Effector memory CD8-positive, alpha-beta T cell (primary cell): ENCODE results near the gene ANKS1B.
A peak's percentile ranks its signal among the peaks of the same experiment; 100 is the strongest.
"Not testable (repeated sequence)": the region's sequence is repeated elsewhere in the genome, so short reads cannot be mapped to it uniquely, and the experiment has no call there.

Experiments
- ATAC-seq: fragments of 150-1000 bp; cut with Tn5 transposase; replicated peaks from 2 replicates; pipeline ENCODE4 v1.10.0; 2021; ENCODE audit warnings: mild to moderate bottlenecking, moderate library complexity
- DNase-seq, 3 experiments: peaks; one replicate each; pipeline ENCODE4 v3.0.0; 2021
- H3K27ac Mint-ChIP-seq, 2 donors: one replicate each; pipeline ENCODE4 v1.8.0; 2022; ENCODE audit warnings: mild to moderate bottlenecking in 2 of 2, mixed read lengths in 2 of 2, moderate library complexity in 2 of 2
- H3K27me3 Mint-ChIP-seq, 2 donors: one replicate each; pipeline ENCODE4 v1.8.0; 2022; ENCODE audit warnings: mixed read lengths in 2 of 2
- H3K36me3 Mint-ChIP-seq: one replicate; pipeline ENCODE4 v1.8.0; 2022; ENCODE audit warnings: mild to moderate bottlenecking, moderate library complexity, mixed read lengths; ENCODE audit not compliant: insufficient read depth
- H3K4me1 Mint-ChIP-seq, 2 donors: one replicate each; pipeline ENCODE4 v1.8.0; 2022; ENCODE audit warnings: low read depth in 2 of 2, mixed read lengths in 2 of 2
- H3K4me3 Mint-ChIP-seq, 2 donors: one replicate each; pipeline ENCODE4 v1.8.0; 2022; ENCODE audit warnings: mild to moderate bottlenecking in 2 of 2, mixed read lengths in 2 of 2, moderate library complexity in 2 of 2
- H3K9me3 Mint-ChIP-seq, 2 donors: one replicate each; pipeline ENCODE4 v1.8.0; 2022; ENCODE audit warnings: mixed read lengths in 2 of 2

ANKS1B gene

GRCh38 chr12:99596762-99597161, 388.0 kb downstream of the ANKS1B start:
- Mint-ChIP-seq H3K27me3 (no peaks in the 10 kb centered on the region), H3K36me3 (no peaks in the 10 kb centered on the region), H3K27ac (no peak overlapping the region), H3K4me1 (no peaks in the 10 kb centered on the region), H3K4me3 (no peak overlapping the region), H3K9me3 (peaks cover 5 to 9% of the 10 kb centered on the region in 2 donors)
- ATAC-seq, result no peak
- DNase-seq, result no peak

- H3K4me3 Mint-ChIP-seq, H3K4me1 Mint-ChIP-seq, DNase-seq, ATAC-seq, H3K27ac Mint-ChIP-seq, H3K36me3 Mint-ChIP-seq, H3K27me3 Mint-ChIP-seq: not testable (repeated sequence)
- peaks cover 4 to 14% of the 10 kb centered on the region in 2 donors for H3K9me3 Mint-ChIP-seq
Observed at GRCh38 chr12:99577125-99577524, 407.6 kb downstream of the ANKS1B start.

GRCh38 chr12:99573980-99574379, 410.8 kb downstream of the ANKS1B start:
- DNase-seq, result no peak
- peaks cover 7 to 10% of the 10 kb centered on the region in 2 donors for H3K9me3 Mint-ChIP-seq
- H3K27ac Mint-ChIP-seq, result no peak overlapping the region
- H3K27me3 Mint-ChIP-seq, result no peaks in the 10 kb centered on the region
- ATAC-seq, result no peak
- no peaks in the 10 kb centered on the region for H3K4me1 Mint-ChIP-seq
- no peak overlapping the region for H3K4me3 Mint-ChIP-seq
- H3K36me3 Mint-ChIP-seq, result no peaks in the 10 kb centered on the region

- H3K36me3 Mint-ChIP-seq, result no peaks in the 10 kb centered on the region
- H3K4me1 Mint-ChIP-seq, result no peaks in the 10 kb centered on the region
- no peak for ATAC-seq
- no peaks in the 10 kb centered on the region for H3K27me3 Mint-ChIP-seq
- no peak for DNase-seq
- H3K9me3 Mint-ChIP-seq, result peaks cover 11 to 12% of the 10 kb centered on the region in 2 donors
- H3K4me3 Mint-ChIP-seq, result no peak overlapping the region
- no peak overlapping the region for H3K27ac Mint-ChIP-seq
Observed at GRCh38 chr12:99567072-99567471, 417.7 kb downstream of the ANKS1B start.

GRCh38 chr12:99558109-99558508, 426.6 kb downstream of the ANKS1B start:
- no peaks in the 10 kb centered on the region for H3K36me3 Mint-ChIP-seq
- H3K4me1 Mint-ChIP-seq, result no peaks in the 10 kb centered on the region
- ATAC-seq (no peak), DNase-seq (peak in 1 of 3 experiments; percentile 0)
- no peak overlapping the region for H3K27ac Mint-ChIP-seq
- no peaks in the 10 kb centered on the region for H3K27me3 Mint-ChIP-seq
- no peak overlapping the region for H3K4me3 Mint-ChIP-seq
- H3K9me3 Mint-ChIP-seq, result peaks cover 12 to 43% of the 10 kb centered on the region in 2 donors

- no peaks in the 10 kb centered on the region for H3K27me3 Mint-ChIP-seq
Observed at GRCh38 chr12:99553461-99553860, 431.3 kb downstream of the ANKS1B start.

GRCh38 chr12:99552022-99552421, 432.7 kb downstream of the ANKS1B start:
- H3K9me3 Mint-ChIP-seq, result peaks cover 13 to 27% of the 10 kb centered on the region in 2 donors
- DNase-seq, result no peak
- H3K4me1 Mint-ChIP-seq, result no peaks in the 10 kb centered on the region
- no peak overlapping the region for H3K27ac Mint-ChIP-seq
- no peaks in the 10 kb centered on the region for H3K36me3 Mint-ChIP-seq
- no peaks in the 10 kb centered on the region for H3K27me3 Mint-ChIP-seq
- no peak overlapping the region for H3K4me3 Mint-ChIP-seq
- no peak for ATAC-seq

More at GRCh38 chr12:99553461-99553860, 431.3 kb downstream of the ANKS1B start:
- peaks cover 21 to 39% of the 10 kb centered on the region in 2 donors for H3K9me3 Mint-ChIP-seq
- H3K27ac Mint-ChIP-seq, result no peak overlapping the region
- DNase-seq, result no peak
- no peak overlapping the region for H3K4me3 Mint-ChIP-seq
- no peaks in the 10 kb centered on the region for H3K4me1 Mint-ChIP-seq
- ATAC-seq, result no peak
- no peaks in the 10 kb centered on the region for H3K36me3 Mint-ChIP-seq

- Mint-ChIP-seq H3K4me1 (no peaks in the 10 kb centered on the region), H3K4me3 (no peak overlapping the region), H3K27ac (no peak overlapping the region), H3K27me3 (no peaks in the 10 kb centered on the region), H3K9me3 (peaks cover 13 to 22% of the 10 kb centered on the region in 2 donors), H3K36me3 (no peaks in the 10 kb centered on the region)
- no peak for DNase-seq
- no peak for ATAC-seq
Observed at GRCh38 chr12:99549651-99550050, 435.1 kb downstream of the ANKS1B start.

GRCh38 chr12:99549196-99549595, 435.5 kb downstream of the ANKS1B start:
- no peak for ATAC-seq
- H3K4me1 Mint-ChIP-seq, result no peaks in the 10 kb centered on the region

GRCh38 chr12:99544457-99544856, 440.3 kb downstream of the ANKS1B start:
- DNase-seq, result no peak
- Mint-ChIP-seq H3K9me3 (peaks cover 1 to 8% of the 10 kb centered on the region in 2 donors), H3K4me3 (no peak overlapping the region), H3K36me3 (no peaks in the 10 kb centered on the region), H3K27ac (no peak overlapping the region), H3K27me3 (no peaks in the 10 kb centered on the region), H3K4me1 (no peaks in the 10 kb centered on the region)
- ATAC-seq, result no peak

More at GRCh38 chr12:99549196-99549595, 435.5 kb downstream of the ANKS1B start:
- Mint-ChIP-seq H3K27ac (no peak overlapping the region), H3K27me3 (no peaks in the 10 kb centered on the region), H3K4me3 (no peak overlapping the region), H3K36me3 (no peaks in the 10 kb centered on the region), H3K9me3 (peaks cover 14 to 21% of the 10 kb centered on the region in 2 donors)
- DNase-seq, result no peak

- DNase-seq, result no peak
- no peaks in the 10 kb centered on the region for H3K36me3 Mint-ChIP-seq
- no peaks in the 10 kb centered on the region for H3K27me3 Mint-ChIP-seq
- ATAC-seq, result no peak
- H3K4me3 Mint-ChIP-seq, result no peak overlapping the region
- H3K9me3 Mint-ChIP-seq, result peaks cover 0 to 3% of the 10 kb centered on the region in 2 donors
- no peaks in the 10 kb centered on the region for H3K4me1 Mint-ChIP-seq
- H3K27ac Mint-ChIP-seq, result no peak overlapping the region
Observed at GRCh38 chr12:99529966-99530365, 454.8 kb downstream of the ANKS1B start.

GRCh38 chr12:99528478-99528877, 456.3 kb downstream of the ANKS1B start:
- DNase-seq (no peak), ATAC-seq (no peak)
- H3K4me3 Mint-ChIP-seq, result no peak overlapping the region
- H3K27ac Mint-ChIP-seq, result no peak overlapping the region
- no peaks in the 10 kb centered on the region for H3K4me1 Mint-ChIP-seq
- H3K36me3 Mint-ChIP-seq, result no peaks in the 10 kb centered on the region
- H3K27me3 Mint-ChIP-seq, result no peaks in the 10 kb centered on the region
- peaks cover 9% of the 10 kb centered on the region in 2 donors for H3K9me3 Mint-ChIP-seq

- H3K4me3 Mint-ChIP-seq, result no peak overlapping the region
- no peaks in the 10 kb centered on the region for H3K4me1 Mint-ChIP-seq
- H3K27me3 Mint-ChIP-seq, result no peaks in the 10 kb centered on the region
- peaks cover 4% of the 10 kb centered on the region for H3K36me3 Mint-ChIP-seq
- no peak overlapping the region for H3K27ac Mint-ChIP-seq
- ATAC-seq (no peak), DNase-seq (no peak)
- H3K9me3 Mint-ChIP-seq, result peaks cover 17 to 18% of the 10 kb centered on the region in 2 donors
Observed at GRCh38 chr12:99523853-99524252, 460.9 kb downstream of the ANKS1B start.

- no peak overlapping the region for H3K4me3 Mint-ChIP-seq
- no peaks in the 10 kb centered on the region for H3K27me3 Mint-ChIP-seq
- peaks cover 17 to 18% of the 10 kb centered on the region in 2 donors for H3K9me3 Mint-ChIP-seq
- ATAC-seq, result no peak
- peaks cover 4% of the 10 kb centered on the region for H3K36me3 Mint-ChIP-seq
- DNase-seq, result no peak
- H3K4me1 Mint-ChIP-seq, result no peaks in the 10 kb centered on the region
- H3K27ac Mint-ChIP-seq, result no peak overlapping the region
Observed at GRCh38 chr12:99522456-99522855, 462.3 kb downstream of the ANKS1B start.

GRCh38 chr12:99521664-99522063, 463.1 kb downstream of the ANKS1B start:
- H3K36me3 Mint-ChIP-seq, result peaks cover 4% of the 10 kb centered on the region
- DNase-seq, result no peak
- ATAC-seq, result no peak
- H3K4me3 Mint-ChIP-seq, result no peak overlapping the region
- no peaks in the 10 kb centered on the region for H3K27me3 Mint-ChIP-seq
- H3K4me1 Mint-ChIP-seq, result no peaks in the 10 kb centered on the region
- H3K27ac Mint-ChIP-seq, result no peak overlapping the region
- peaks cover 17% of the 10 kb centered on the region in 2 donors for H3K9me3 Mint-ChIP-seq
